GM13976 (cell line): ENCODE results near the gene CRIP2.

Source experiments
- DNase-seq: peaks from one replicate; pipeline ENCODE4 v3.0.0; 2012; ENCODE audit warnings: low spot score
- CTCF ChIP-seq: IDR thresholded peaks from 2 replicates; pipeline ENCODE4 v1.5.1; 2012; ENCODE audit warnings: borderline replicate concordance, mild to moderate bottlenecking; ENCODE audit not compliant: insufficient read depth; ENCODE audit errors: extremely low read depth, missing control alignments, control extremely low read depth
- in situ Hi-C: fragments of 300-500 bp; cut with MboI; formaldehyde crosslinking; loops from one replicate; pipeline ENCODE4 v1.12.0; 2022; ENCODE audit warnings: low sequenced_read_pairs, mixed read lengths, inconsistent platforms; ENCODE audit not compliant: unreplicated experiment

The CRIP2 gene

GRCh38 chr14:105436891-105437722 is 37.5 kb upstream of the CRIP2 start:
- DNase-seq, result no peak
- TF ChIP-seq CTCF, result no peak
- in situ Hi-C loops, result no loop called here

GRCh38 chr14:105437723-105438500 is 36.7 kb upstream of the CRIP2 start:
- DNase-seq, result no peak
- in situ Hi-C loops, result no loop called here
- no peak for TF ChIP-seq CTCF

GRCh38 chr14:105439179-105439578 is 35.4 kb upstream of the CRIP2 start:
- no peak for DNase-seq
- in situ Hi-C loops, result no loop called here
- no peak for TF ChIP-seq CTCF

GRCh38 chr14:105439710-105440553 is 34.7 kb upstream of the CRIP2 start:
- no peak for TF ChIP-seq CTCF
- no peak for DNase-seq
- in situ Hi-C loops, result no loop called here

GRCh38 chr14:105440554-105440900 is 34.1 kb upstream of the CRIP2 start:
- DNase-seq, result no peak
- TF ChIP-seq CTCF, result no peak
- in situ Hi-C loops, result no loop called here

GRCh38 chr14:105440992-105441391 is 33.6 kb upstream of the CRIP2 start:
- in situ Hi-C loops, result no loop called here

More at GRCh38 chr14:105440992-105441391, 33.6 kb upstream of the CRIP2 start:
- no peak for DNase-seq
- no peak for TF ChIP-seq CTCF
